Astrocyte of the cerebellum (primary cell): ENCODE results near the gene DIS3L2.
"Not testable (repeated sequence)": the region's sequence is repeated elsewhere in the genome, so short reads cannot be mapped to it uniquely, and the experiment has no call there.

ENCODE experiments used
- DNase-seq: peaks from one replicate; pipeline ENCODE4 v3.0.0-alpha.2; 2011; ENCODE audit warnings: low read depth
- H3K4me3 ChIP-seq: 2 replicates; pipeline ENCODE4 v1.5.1; 2011; ENCODE audit warnings: mild to moderate bottlenecking, low read depth, low read length, moderate library complexity
- in situ Hi-C: cut with HindIII; loops from 2 replicates; pipeline ENCODE4 v1.10.0; 2017; ENCODE audit warnings: low sequenced_read_pairs
- TF ChIP-seq, protein P1 (sequence below): IDR thresholded peaks from 2 replicates; pipeline ENCODE4 v1.5.1; 2012; ENCODE audit warnings: low read length, low read depth, moderate library complexity, mild to moderate bottlenecking; ENCODE audit errors: missing control alignments

The DIS3L2 gene

GRCh38 chr2:232324778-232325177 is 363.3 kb downstream of the DIS3L2 start:
- TF ChIP-seq, protein P1, sequence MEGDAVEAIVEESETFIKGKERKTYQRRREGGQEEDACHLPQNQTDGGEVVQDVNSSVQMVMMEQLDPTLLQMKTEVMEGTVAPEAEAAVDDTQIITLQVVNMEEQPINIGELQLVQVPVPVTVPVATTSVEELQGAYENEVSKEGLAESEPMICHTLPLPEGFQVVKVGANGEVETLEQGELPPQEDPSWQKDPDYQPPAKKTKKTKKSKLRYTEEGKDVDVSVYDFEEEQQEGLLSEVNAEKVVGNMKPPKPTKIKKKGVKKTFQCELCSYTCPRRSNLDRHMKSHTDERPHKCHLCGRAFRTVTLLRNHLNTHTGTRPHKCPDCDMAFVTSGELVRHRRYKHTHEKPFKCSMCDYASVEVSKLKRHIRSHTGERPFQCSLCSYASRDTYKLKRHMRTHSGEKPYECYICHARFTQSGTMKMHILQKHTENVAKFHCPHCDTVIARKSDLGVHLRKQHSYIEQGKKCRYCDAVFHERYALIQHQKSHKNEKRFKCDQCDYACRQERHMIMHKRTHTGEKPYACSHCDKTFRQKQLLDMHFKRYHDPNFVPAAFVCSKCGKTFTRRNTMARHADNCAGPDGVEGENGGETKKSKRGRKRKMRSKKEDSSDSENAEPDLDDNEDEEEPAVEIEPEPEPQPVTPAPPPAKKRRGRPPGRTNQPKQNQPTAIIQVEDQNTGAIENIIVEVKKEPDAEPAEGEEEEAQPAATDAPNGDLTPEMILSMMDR = no peak
- in situ Hi-C loops = no loop called here
- no peak for DNase-seq
- no peak overlapping the region for H3K4me3 ChIP-seq

DNA sequence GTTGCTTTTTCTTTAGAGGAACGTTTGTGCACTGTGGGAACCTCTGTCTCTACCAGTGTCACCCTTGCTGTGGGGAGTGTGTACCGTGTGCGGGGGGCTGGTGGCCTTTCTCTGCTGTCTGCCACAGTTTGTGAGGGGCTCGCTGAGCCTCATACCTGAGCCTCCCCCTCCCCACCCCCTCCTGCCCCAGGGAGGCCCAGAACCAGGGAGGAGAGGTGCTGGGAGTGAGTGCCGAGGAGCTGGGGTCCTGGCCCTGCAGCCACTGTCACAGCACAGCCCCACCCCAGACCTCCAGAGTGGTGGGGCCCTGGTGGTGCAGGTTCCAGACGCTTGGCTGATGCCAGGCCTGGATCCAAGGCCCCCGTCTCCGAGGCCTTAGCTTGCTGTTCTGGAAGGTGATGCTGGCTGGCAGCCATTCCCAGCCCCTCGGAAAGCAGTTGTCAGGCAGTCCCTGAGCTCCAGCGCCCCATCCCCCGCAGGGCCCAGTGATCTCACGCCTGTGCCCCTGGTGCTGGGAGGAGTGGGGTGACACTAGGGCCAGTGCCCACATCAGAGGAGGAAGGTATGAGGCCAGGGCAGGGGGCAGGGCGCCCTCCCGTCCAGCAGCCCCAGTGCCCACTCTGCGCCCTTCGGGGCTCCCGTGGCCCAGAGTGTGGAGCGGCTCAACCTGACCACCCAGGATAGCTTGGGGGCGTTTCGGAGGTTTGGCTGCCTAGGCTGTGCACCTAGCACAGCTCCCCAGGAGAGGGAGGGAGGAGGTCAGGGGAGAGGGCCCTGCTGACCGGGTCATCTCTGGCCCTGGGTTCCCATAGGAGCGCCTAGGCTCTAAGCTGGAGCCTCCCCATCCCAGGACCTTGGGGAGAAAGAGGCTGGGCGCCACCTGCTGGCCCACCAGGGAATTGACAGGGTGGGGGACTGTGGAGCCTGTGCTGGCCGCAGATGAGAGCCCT is 364.1 kb downstream of the DIS3L2 start:
- no peak overlapping the region for H3K4me3 ChIP-seq
- in situ Hi-C loops = no loop called here
- DNase-seq = peak; percentile 8
- TF ChIP-seq, protein P1 = peak; percentile 48

DNA sequence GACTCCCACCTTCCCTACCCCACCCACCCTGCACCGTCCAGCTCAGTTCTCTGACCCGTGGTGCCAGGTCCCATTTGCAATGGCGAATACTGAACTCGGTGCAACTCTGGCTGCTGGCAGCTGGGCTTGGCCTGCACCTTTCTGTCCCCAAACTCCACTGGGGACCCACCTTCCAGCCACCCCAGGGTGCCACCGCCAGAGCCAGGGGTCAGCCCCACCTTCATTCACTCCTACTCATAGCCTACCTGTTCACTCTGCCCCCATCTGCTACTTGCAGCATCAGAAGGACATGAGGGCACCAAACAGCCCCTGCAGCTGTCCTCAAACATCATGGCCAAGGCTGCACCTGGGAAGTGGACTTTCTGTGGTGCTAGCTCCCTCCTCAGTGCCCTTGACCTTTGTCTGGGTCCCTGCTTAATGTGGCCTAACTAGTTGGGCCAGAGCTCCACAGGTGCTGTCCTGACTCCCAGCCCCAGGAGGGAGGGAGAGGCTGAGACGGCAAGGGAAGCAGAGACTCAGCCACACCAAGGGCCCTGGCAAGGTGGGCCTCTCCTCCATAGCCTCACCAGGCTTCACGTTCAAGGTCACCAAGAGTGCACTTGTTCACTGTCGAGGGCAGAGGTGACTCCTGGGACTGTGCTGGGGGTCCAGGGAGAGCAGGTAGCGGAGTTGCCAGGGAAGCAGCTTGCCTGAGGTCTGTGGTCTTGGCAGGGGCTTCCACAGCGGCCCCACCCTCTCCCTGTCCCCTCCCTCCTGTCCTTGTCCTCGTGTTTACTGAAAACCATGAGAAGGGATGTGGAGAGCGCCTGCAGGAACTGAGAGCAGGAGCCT is 365.0 kb downstream of the DIS3L2 start:
- H3K4me3 ChIP-seq, DNase-seq, in situ Hi-C loops: not testable (repeated sequence)
- TF ChIP-seq, protein P1 = peak; percentile 21

DNA sequence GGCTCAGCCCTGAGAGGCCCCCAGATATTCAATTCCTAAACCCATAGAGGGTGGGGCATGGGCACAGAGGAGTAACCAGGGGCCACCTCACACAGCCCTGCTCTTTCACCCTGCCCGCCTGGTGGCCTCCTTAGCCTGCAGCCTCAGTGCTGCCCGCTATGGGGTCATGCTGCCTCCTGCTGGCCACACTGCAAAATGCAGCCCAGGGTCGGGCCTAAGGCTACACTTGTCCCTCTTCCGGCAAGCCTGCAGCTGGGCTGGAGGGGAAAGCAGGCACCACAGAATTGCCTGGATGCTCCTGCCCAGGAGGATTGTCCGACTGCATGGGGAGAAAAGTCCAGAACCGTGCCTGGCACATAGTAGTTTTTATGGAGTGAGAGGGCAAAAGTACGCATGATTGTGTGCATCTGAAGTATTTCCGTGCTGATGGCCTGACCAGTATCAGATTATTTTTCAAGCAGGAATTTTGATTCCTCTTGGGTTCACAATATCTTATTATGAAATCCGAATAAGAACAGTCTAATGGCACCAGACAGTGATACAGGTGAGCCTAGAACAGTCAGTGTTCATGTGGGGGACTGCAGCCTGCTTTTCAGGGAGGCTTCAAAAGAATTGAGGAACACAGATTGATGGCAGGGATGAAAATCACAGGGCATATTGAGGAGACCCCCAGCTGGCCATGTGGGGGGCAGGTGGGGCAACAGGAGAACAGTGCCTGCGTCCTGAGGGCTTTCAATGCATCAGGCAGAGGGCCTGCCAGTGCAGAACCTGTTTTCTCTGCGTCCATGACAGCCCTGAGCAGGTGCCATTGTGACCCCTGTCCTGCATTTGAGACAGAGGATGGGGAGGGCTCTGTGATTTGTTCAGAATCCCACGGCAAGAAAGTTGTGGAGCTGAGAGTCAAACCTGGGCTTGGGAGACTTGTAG is 365.9 kb downstream of the DIS3L2 start:
- in situ Hi-C loops = no loop called here
- peak; percentile 34 for DNase-seq
- TF ChIP-seq, protein P1 = peak; percentile 87
- H3K4me3 ChIP-seq = no peak overlapping the region

GRCh38 chr2:232328032-232328422 is 366.5 kb downstream of the DIS3L2 start:
- in situ Hi-C loops = no loop called here
- no peak for DNase-seq
- H3K4me3 ChIP-seq = no peak overlapping the region
- TF ChIP-seq, protein P1 = no peak
